SU-DHL-6 (cell line): ENCODE results near the gene ETS1.

Experiments
- H2AFZ ChIP-seq: fragments of 200-600 bp; sonication (generic); 2 replicates; pipeline ENCODE4 v1.6.1; 2014; ENCODE audit warnings: low read depth, mild to moderate bottlenecking, moderate library complexity, mixed read lengths, antibody characterized with exemption, low read length; ENCODE audit not compliant: severe bottlenecking
- H3F3A ChIP-seq: fragments of 200-600 bp; shearing (Covaris generic); 2 replicates; pipeline ENCODE4 v1.6.0; 2016; ENCODE audit warnings: antibody characterized with exemption, mild to moderate bottlenecking; ENCODE audit not compliant: insufficient read depth
- H3K27ac ChIP-seq: fragments of 200-600 bp; sonication (generic); 2 replicates; pipeline ENCODE4 v1.5.1; 2016; ENCODE audit warnings: low read depth, mild to moderate bottlenecking, low read length, moderate library complexity, mixed read lengths
- H3K27me3 ChIP-seq: fragments of 200-600 bp; sonication (generic), shearing (Covaris generic); 2 replicates; pipeline ENCODE4 v1.6.0; 2014; ENCODE audit warnings: mild to moderate bottlenecking, low read length
- H3K36me3 ChIP-seq: fragments of 200-600 bp; sonication (generic); 2 replicates; pipeline ENCODE4 v1.6.1; 2014; ENCODE audit warnings: mild to moderate bottlenecking, low read length, mixed read lengths
- H3K4me2 ChIP-seq: fragments of 300-600, 200-600 bp; shearing (Covaris generic), sonication (generic); 2 replicates; pipeline ENCODE4 v1.6.0; 2014; ENCODE audit warnings: low read length, low read depth, mild to moderate bottlenecking; ENCODE audit not compliant: poor library complexity, severe bottlenecking
- H3K4me3 ChIP-seq: fragments of 200-600 bp; sonication (generic); 2 replicates; pipeline ENCODE4 v1.5.1; 2014; ENCODE audit warnings: antibody characterized with exemption, low read length, mild to moderate bottlenecking, mixed read lengths; ENCODE audit not compliant: insufficient read depth, poor library complexity, severe bottlenecking
- H3K79me2 ChIP-seq: fragments of 200-600 bp; sonication (generic); 2 replicates; pipeline ENCODE4 v1.6.1; 2014; ENCODE audit warnings: mild to moderate bottlenecking, low read length, moderate library complexity; ENCODE audit not compliant: insufficient read depth
- H3K9ac ChIP-seq: fragments of 200-600 bp; sonication (generic); 2 replicates; pipeline ENCODE4 v1.7.0; 2014; ENCODE audit warnings: mild to moderate bottlenecking, low read length
- H3K9me2 ChIP-seq: fragments of 200-600 bp; sonication (generic); replicated peaks from 2 replicates; pipeline ENCODE4 v1.6.1; 2014; ENCODE audit warnings: low read length; ENCODE audit not compliant: insufficient read depth
- H3K9me3 ChIP-seq: fragments of 200-600 bp; sonication (generic); 2 replicates; pipeline ENCODE4 v1.6.1; 2014; ENCODE audit warnings: low read length, mixed read lengths; ENCODE audit not compliant: insufficient read depth
- H4K20me1 ChIP-seq: fragments of 200-600 bp; sonication (generic); 2 replicates; pipeline ENCODE4 v1.6.1; 2014; ENCODE audit warnings: low read depth, mild to moderate bottlenecking, antibody characterized with exemption, low read length, moderate library complexity, mixed read lengths
- EZH2phosphoT487 ChIP-seq: fragments of 200-600 bp; sonication (generic), shearing (Covaris generic); conservative IDR thresholded peaks from 2 replicates; pipeline ENCODE4 v1.6.1; 2018; ENCODE audit warnings: mild to moderate bottlenecking, antibody characterized with exemption, low read length, moderate library complexity, mixed read lengths
- TF ChIP-seq, protein P1 (sequence below): fragments of 200-600 bp; sonication (generic); IDR thresholded peaks from one replicate; pipeline ENCODE4 v1.5.1; 2017; ENCODE audit warnings: antibody characterized with exemption, mild to moderate bottlenecking, low read length, moderate library complexity; ENCODE audit not compliant: insufficient read depth, poor library complexity, severe bottlenecking

Gene ETS1

DNA sequence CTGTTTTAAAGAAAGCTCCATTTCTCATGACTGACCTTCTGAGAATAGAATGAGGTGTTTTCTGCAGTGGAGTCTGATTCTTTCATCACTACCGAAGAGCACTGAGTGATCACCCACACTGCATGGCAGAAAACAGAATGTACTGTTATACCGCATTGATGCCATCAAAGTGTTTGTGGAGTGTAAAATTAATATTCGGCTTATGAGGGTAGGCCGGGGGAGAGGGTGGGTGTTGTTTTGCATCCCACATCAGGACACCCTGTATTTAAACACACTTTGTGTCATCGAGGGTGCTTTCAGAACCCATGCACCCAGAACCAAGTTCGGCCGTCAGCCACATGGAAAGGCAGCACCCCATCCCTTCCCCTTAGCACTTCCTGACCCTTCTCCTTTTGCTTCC, 41.3 kb upstream of the ETS1 start:
- TF ChIP-seq, protein P1, sequence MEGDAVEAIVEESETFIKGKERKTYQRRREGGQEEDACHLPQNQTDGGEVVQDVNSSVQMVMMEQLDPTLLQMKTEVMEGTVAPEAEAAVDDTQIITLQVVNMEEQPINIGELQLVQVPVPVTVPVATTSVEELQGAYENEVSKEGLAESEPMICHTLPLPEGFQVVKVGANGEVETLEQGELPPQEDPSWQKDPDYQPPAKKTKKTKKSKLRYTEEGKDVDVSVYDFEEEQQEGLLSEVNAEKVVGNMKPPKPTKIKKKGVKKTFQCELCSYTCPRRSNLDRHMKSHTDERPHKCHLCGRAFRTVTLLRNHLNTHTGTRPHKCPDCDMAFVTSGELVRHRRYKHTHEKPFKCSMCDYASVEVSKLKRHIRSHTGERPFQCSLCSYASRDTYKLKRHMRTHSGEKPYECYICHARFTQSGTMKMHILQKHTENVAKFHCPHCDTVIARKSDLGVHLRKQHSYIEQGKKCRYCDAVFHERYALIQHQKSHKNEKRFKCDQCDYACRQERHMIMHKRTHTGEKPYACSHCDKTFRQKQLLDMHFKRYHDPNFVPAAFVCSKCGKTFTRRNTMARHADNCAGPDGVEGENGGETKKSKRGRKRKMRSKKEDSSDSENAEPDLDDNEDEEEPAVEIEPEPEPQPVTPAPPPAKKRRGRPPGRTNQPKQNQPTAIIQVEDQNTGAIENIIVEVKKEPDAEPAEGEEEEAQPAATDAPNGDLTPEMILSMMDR = no peak
- TF ChIP-seq EZH2phosphoT487 = no peak
- Histone ChIP-seq H3K9me2 (no peaks in the 10 kb centered on the region), H2AFZ (no peak overlapping the region), H3K27ac (peak overlapping the region; percentile 100), H4K20me1 (no peaks in the 10 kb centered on the region), H3F3A (peaks cover 44% of the 10 kb centered on the region), H3K36me3 (no peaks in the 10 kb centered on the region), H3K9me3 (no peaks in the 10 kb centered on the region), H3K79me2 (no peaks in the 10 kb centered on the region), H3K9ac (peak overlapping the region; percentile 65), H3K4me3 (peak overlapping the region; percentile 13), H3K4me2 (peak overlapping the region; percentile 72), H3K27me3 (no peaks in the 10 kb centered on the region)

DNA sequence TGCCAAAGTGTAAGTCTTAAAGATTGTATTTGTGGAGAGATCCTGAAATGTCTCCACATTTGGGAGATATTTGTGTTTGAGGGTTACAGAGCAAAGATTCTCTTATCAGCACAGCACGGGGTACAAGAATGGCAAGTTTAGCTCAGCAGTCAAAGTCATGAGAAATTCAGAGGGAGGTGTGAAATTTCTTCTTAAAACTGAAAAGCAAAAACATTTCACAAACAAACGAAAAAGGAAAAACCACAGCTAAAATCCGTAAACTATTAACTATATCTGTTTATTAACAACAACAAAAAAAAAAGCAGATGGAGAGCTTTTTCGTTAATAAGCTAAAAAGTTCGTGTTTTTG, 40.9 kb upstream of the ETS1 start:
- Histone ChIP-seq H3K4me3 (peak overlapping the region; percentile 13), H3K79me2 (no peaks in the 10 kb centered on the region), H3K4me2 (peak overlapping the region; percentile 72), H3K9ac (peak overlapping the region; percentile 65), H2AFZ (no peak overlapping the region), H3K9me3 (no peaks in the 10 kb centered on the region), H3K27me3 (no peaks in the 10 kb centered on the region), H3K27ac (peak overlapping the region; percentile 100), H3K9me2 (no peaks in the 10 kb centered on the region), H3F3A (peaks cover 48% of the 10 kb centered on the region), H4K20me1 (no peaks in the 10 kb centered on the region), H3K36me3 (no peaks in the 10 kb centered on the region)
- TF ChIP-seq EZH2phosphoT487 = no peak
- TF ChIP-seq, protein P1 = no peak

- H3K9ac ChIP-seq = peak overlapping the region; percentile 65
- peaks cover 52% of the 10 kb centered on the region for H3F3A ChIP-seq
- H4K20me1 ChIP-seq = no peaks in the 10 kb centered on the region
- H3K4me2 ChIP-seq = peak overlapping the region; percentile 72
- H3K9me3 ChIP-seq = no peaks in the 10 kb centered on the region
- H3K36me3 ChIP-seq = no peaks in the 10 kb centered on the region
- H2AFZ ChIP-seq = no peak overlapping the region
- no peaks in the 10 kb centered on the region for H3K79me2 ChIP-seq
- H3K27ac ChIP-seq = peak overlapping the region; percentile 100
- H3K4me3 ChIP-seq = no peak overlapping the region
- TF ChIP-seq, protein P1 = no peak
- no peak for TF ChIP-seq EZH2phosphoT487
- H3K27me3 ChIP-seq = no peaks in the 10 kb centered on the region
- H3K9me2 ChIP-seq = no peaks in the 10 kb centered on the region
Observed at GRCh38 chr11:128627666-128628324, 40.4 kb upstream of the ETS1 start.
